HT1080 (cell line): Measurements from ENCODE around the gene RBM19. TPM values are rescaled to one million over a fixed set of nuclear protein-coding genes. Genes with fewer than 3 reads are reported as not detected.

Source experiments
- DNase-seq: peaks from one replicate; pipeline ENCODE4 v3.0.0-alpha.2; 2015; ENCODE audit warnings: low read depth
- total RNA-seq: library from RNA; depleted of rRNA; stranded (reverse); fragments of >200 nt; shearing (Covaris generic); gene quantifications from 2 replicates; pipeline ENCODE4 v1.2.3, GENCODE V29; 2014

RBM19 gene
- total RNA-seq, 1 experiment from 2014 or later: 36.6 TPM

GRCh38 chr12:113809462-113810220 is 156.5 kb downstream of the RBM19 start:
- DNase-seq: peak; percentile 30

- no peak for DNase-seq
These were observed 157.8 kb downstream of the RBM19 start for GRCh38 chr12:113808095-113808951.

GRCh38 chr12:113805673-113806072 is 160.5 kb downstream of the RBM19 start:
- no peak for DNase-seq

GRCh38 chr12:113804961-113805600 is 161.0 kb downstream of the RBM19 start:
- no peak for DNase-seq

GRCh38 chr12:113803759-113804140 is 162.4 kb downstream of the RBM19 start:
- no peak for DNase-seq

- DNase-seq: no peak
These were observed 163.0 kb downstream of the RBM19 start for GRCh38 chr12:113802966-113803758.

GRCh38 chr12:113802000-113802749 is 163.9 kb downstream of the RBM19 start:
- no peak for DNase-seq

GRCh38 chr12:113800201-113800600 is 165.9 kb downstream of the RBM19 start:
- DNase-seq: no peak

- DNase-seq: no peak
These were observed 167.6 kb downstream of the RBM19 start for GRCh38 chr12:113798552-113798951.

- DNase-seq: no peak
These were observed 168.6 kb downstream of the RBM19 start for GRCh38 chr12:113797535-113797868.

- no peak for DNase-seq
These were observed 169.1 kb downstream of the RBM19 start for GRCh38 chr12:113796852-113797534.

- no peak for DNase-seq
These were observed 169.9 kb downstream of the RBM19 start for GRCh38 chr12:113796066-113796827.

- DNase-seq: no peak
These were observed 170.7 kb downstream of the RBM19 start for GRCh38 chr12:113795445-113795844.

GRCh38 chr12:113794774-113795173 is 171.4 kb downstream of the RBM19 start:
- DNase-seq: no peak

GRCh38 chr12:113793250-113793649 is 172.9 kb downstream of the RBM19 start:
- DNase-seq: no peak

- DNase-seq: no peak
These were observed 173.7 kb downstream of the RBM19 start for GRCh38 chr12:113792450-113792849.

GRCh38 chr12:113788020-113788856 is 177.9 kb downstream of the RBM19 start:
- DNase-seq: peak; percentile 43

GRCh38 chr12:113786107-113786506 is 180.0 kb downstream of the RBM19 start:
- DNase-seq: no peak
